H9 (cell line): ENCODE measurements around the gene FEN1. TPM values are rescaled to one million over a fixed set of nuclear protein-coding genes. Genes with fewer than 3 reads are reported as not detected.

Experiments used
- DNase-seq: peaks from one replicate; pipeline ENCODE4 v3.0.0-alpha.2; 2017
- H2AFZ ChIP-seq: one replicate; pipeline ENCODE4 v1.6.1; 2013; ENCODE audit warnings: mild to moderate bottlenecking, low read length, control low read depth, moderate library complexity
- H2AK5ac ChIP-seq: 2 replicates; pipeline ENCODE4 v1.6.1; 2013; ENCODE audit warnings: low read length, control low read depth, mixed read lengths; ENCODE audit not compliant: insufficient read length
- H2BK120ac ChIP-seq: one replicate; pipeline ENCODE4 v1.6.1; 2013; ENCODE audit warnings: low read depth, mild to moderate bottlenecking, low read length, control low read depth, inconsistent platforms; ENCODE audit not compliant: poor library complexity, severe bottlenecking
- H2BK12ac ChIP-seq: 2 replicates; pipeline ENCODE4 v1.6.1; 2013; ENCODE audit warnings: low read length, control low read depth, mixed read lengths, low read depth; ENCODE audit not compliant: insufficient read length
- H2BK15ac ChIP-seq: 2 replicates; pipeline ENCODE4 v1.6.1; 2013; ENCODE audit warnings: low read depth, low read length, control low read depth
- H2BK20ac ChIP-seq: one replicate; pipeline ENCODE4 v1.6.1; 2013; ENCODE audit warnings: low read depth, mild to moderate bottlenecking, low read length, control low read depth, inconsistent platforms; ENCODE audit not compliant: poor library complexity, severe bottlenecking
- H2BK5ac ChIP-seq: 2 replicates; pipeline ENCODE4 v1.6.1; 2013; ENCODE audit warnings: low read length, control low read depth, mixed read lengths; ENCODE audit not compliant: insufficient read length
- H3K14ac ChIP-seq: 2 replicates; pipeline ENCODE4 v1.6.1; 2013; ENCODE audit warnings: low read length, control low read depth; ENCODE audit not compliant: insufficient read depth
- H3K18ac ChIP-seq: 2 replicates; pipeline ENCODE4 v1.6.1; 2013; ENCODE audit warnings: low read depth, mild to moderate bottlenecking, mixed read lengths, low read length, control low read depth; ENCODE audit not compliant: insufficient read length
- H3K23ac ChIP-seq: 2 replicates; pipeline ENCODE4 v1.6.1; 2013; ENCODE audit warnings: low read length, control low read depth, mixed read lengths, low read depth; ENCODE audit not compliant: insufficient read length
- H3K23me2 ChIP-seq: 2 replicates; pipeline ENCODE4 v1.6.1; 2013; ENCODE audit warnings: low read depth, mild to moderate bottlenecking, mixed read lengths, low read length, control low read depth; ENCODE audit not compliant: insufficient read length, poor library complexity, severe bottlenecking
- H3K27ac ChIP-seq: 2 replicates; pipeline ENCODE4 v1.5.1; 2013; ENCODE audit warnings: low read length, control low read depth, mixed read lengths, low read depth; ENCODE audit not compliant: insufficient read length
- H3K27me3 ChIP-seq: 2 replicates; pipeline ENCODE4 v1.6.1; 2013; ENCODE audit warnings: low read length, control low read depth, inconsistent platforms; ENCODE audit not compliant: insufficient read depth
- H3K4ac ChIP-seq: 2 replicates; pipeline ENCODE4 v1.6.1; 2013; ENCODE audit warnings: low read depth, mild to moderate bottlenecking, control low read depth, inconsistent platforms, low read length, moderate library complexity
- H3K4me1 ChIP-seq: 2 replicates; pipeline ENCODE4 v1.6.1; 2013; ENCODE audit warnings: low read length, control low read depth, inconsistent platforms; ENCODE audit not compliant: insufficient read depth
- H3K4me2 ChIP-seq: 2 replicates; pipeline ENCODE4 v1.6.1; 2013; ENCODE audit warnings: low read length, control low read depth, mixed read lengths; ENCODE audit not compliant: insufficient read length, insufficient read depth
- H3K56ac ChIP-seq: 2 replicates; pipeline ENCODE4 v1.6.1; 2013; ENCODE audit warnings: low read depth, mild to moderate bottlenecking, mixed read lengths, low read length, control low read depth; ENCODE audit not compliant: insufficient read length
- H3K79me1 ChIP-seq: 2 replicates; pipeline ENCODE4 v1.6.1; 2013; ENCODE audit warnings: low read depth, mild to moderate bottlenecking, moderate library complexity, low read length, control low read depth, inconsistent platforms; ENCODE audit not compliant: insufficient read depth, poor library complexity, severe bottlenecking
- H3K79me2 ChIP-seq: 2 replicates; pipeline ENCODE4 v1.6.1; 2013; ENCODE audit warnings: low read length, control low read depth, inconsistent platforms; ENCODE audit not compliant: insufficient read depth
- H3K9ac ChIP-seq: 2 replicates; pipeline ENCODE4 v1.6.1; 2013; ENCODE audit warnings: low read length, control low read depth, mixed read lengths; ENCODE audit not compliant: insufficient read length; ENCODE audit errors: extremely low read depth
- H3K9me3 ChIP-seq: one replicate; pipeline ENCODE4 v1.6.1; 2013; ENCODE audit warnings: low read depth, low read length, inconsistent platforms; ENCODE audit not compliant: control insufficient read depth
- H3T11ph ChIP-seq: one replicate; pipeline ENCODE4 v1.6.1; 2013; ENCODE audit warnings: mild to moderate bottlenecking, low read length, control low read depth, inconsistent platforms
- H4K20me1 ChIP-seq: one replicate; pipeline ENCODE4 v1.6.1; 2013; ENCODE audit not compliant: control insufficient read depth, insufficient read length, insufficient read depth
- H4K5ac ChIP-seq: 2 replicates; pipeline ENCODE4 v1.6.1; 2013; ENCODE audit warnings: low read depth, mild to moderate bottlenecking, mixed read lengths, low read length, control low read depth; ENCODE audit not compliant: insufficient read length
- H4K8ac ChIP-seq: replicated peaks from 2 replicates; pipeline ENCODE4 v1.6.1; 2013; ENCODE audit warnings: low read length, control low read depth, mixed read lengths, low read depth; ENCODE audit not compliant: insufficient read length
- H4K91ac ChIP-seq: 2 replicates; pipeline ENCODE4 v1.6.1; 2013; ENCODE audit warnings: low read depth, mild to moderate bottlenecking, moderate library complexity, mixed read lengths, low read length, control low read depth; ENCODE audit not compliant: insufficient read length
- H3K27ac Mint-ChIP-seq, 3 experiments: 2 replicates in 2 of 3; 3 replicates in 1 of 3; pipeline ENCODE4 v1.8.0; 2020 to 2021; ENCODE audit warnings: mixed read lengths in 3 of 3, mild to moderate bottlenecking in 1 of 3, moderate library complexity in 1 of 3
- H3K27me3 Mint-ChIP-seq: 2 replicates; pipeline ENCODE4 v1.8.0; 2021; ENCODE audit warnings: low read depth, mild to moderate bottlenecking, moderate library complexity, mixed read lengths
- H3K36me3 Mint-ChIP-seq, 3 experiments: 2 replicates in 2 of 3; 3 replicates in 1 of 3; pipeline ENCODE4 v1.8.0; 2020 to 2021; ENCODE audit warnings: low read depth in 3 of 3, mixed read lengths in 3 of 3; ENCODE audit not compliant: insufficient read depth in 1 of 3
- H3K4me1 Mint-ChIP-seq, 2 experiments: 2 replicates each; pipeline ENCODE4 v1.8.0; 2020; ENCODE audit warnings: mixed read lengths in 2 of 2
- H3K4me3 Mint-ChIP-seq, 2 experiments: 2 replicates in 1 of 2; 3 replicates in 1 of 2; pipeline ENCODE4 v1.8.0; 2020 to 2021; ENCODE audit warnings: mild to moderate bottlenecking in 2 of 2, mixed read lengths in 2 of 2, moderate library complexity in 1 of 2
- H3K9me3 Mint-ChIP-seq, 2 experiments: 2 replicates in 1 of 2; 3 replicates in 1 of 2; pipeline ENCODE4 v1.8.0; 2020; ENCODE audit warnings: mild to moderate bottlenecking in 2 of 2, mixed read lengths in 2 of 2, moderate library complexity in 1 of 2
- WGBS: extraction: QIAGEN DNeasy Blood & Tissue Kit; methylation state at CpG from one replicate; pipeline ENCODE4 v1.1.7; 2013; ENCODE audit warnings: missing lambda C conversion rate, low lambda C conversion rate, mixed read lengths; ENCODE audit not compliant: insufficient read length; ENCODE audit errors: extremely low coverage; 5-methylcytosine and 5-hydroxymethylcytosine counted together
- total RNA-seq: library from RNA; stranded (reverse); gene quantifications from 2 replicates; pipeline ENCODE4 v1.2.1, GENCODE V29; 2021
- TF ChIP-seq, protein P1 (sequence below): fragments of 200-600 bp; sonication (generic); conservative IDR thresholded peaks from 3 replicates; pipeline ENCODE4 v1.8.0; 2021; ENCODE audit warnings: antibody characterized with exemption, mild to moderate bottlenecking

The FEN1 gene
- total RNA-seq, 1 experiment from 2014 or later, result 114 TPM

DNA sequence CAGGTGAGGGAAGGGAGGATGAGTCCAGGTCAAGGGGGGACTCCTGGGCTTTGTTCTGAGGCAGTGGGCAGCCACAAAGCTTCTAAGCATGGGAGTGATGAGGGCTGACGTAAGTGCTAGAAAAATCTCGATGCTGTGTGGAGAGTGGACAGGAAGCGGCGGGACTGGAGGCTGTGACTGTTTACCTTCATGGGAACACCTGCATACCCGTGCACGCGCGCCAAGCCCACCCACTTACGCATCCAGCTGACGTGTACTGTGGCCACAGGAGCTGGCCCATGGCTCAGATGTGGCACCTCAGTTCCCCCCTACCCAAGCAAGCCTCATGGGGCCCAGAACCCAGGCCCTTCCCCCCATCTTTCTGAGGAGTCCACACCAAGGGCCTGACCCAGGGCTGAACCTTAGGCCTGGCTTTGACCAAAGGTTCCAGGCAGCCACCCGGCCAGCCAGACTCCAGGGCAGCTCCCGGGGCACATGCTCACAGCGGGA lies 26.3 kb upstream of the FEN1 start:
- H3K9me3 Mint-ChIP-seq, result no peaks in the 10 kb centered on the region
- H3K9me3 ChIP-seq, result no peaks in the 10 kb centered on the region
- H2AK5ac ChIP-seq, result no peak overlapping the region
- H3K4me1 Mint-ChIP-seq, result peaks cover 25 to 46% of the 10 kb centered on the region in 2 experiments
- no peaks in the 10 kb centered on the region; the same call in 1 of the 2 replicates for H3K4me1 ChIP-seq
- H3K56ac ChIP-seq, result no peak overlapping the region
- H3K9ac ChIP-seq, result no peak overlapping the region
- no peak overlapping the region for H2BK12ac ChIP-seq
- H4K8ac ChIP-seq, result no peak overlapping the region
- H4K91ac ChIP-seq, result no peak overlapping the region
- no peak overlapping the region for H3K27ac ChIP-seq
- no peak overlapping the region for H2BK15ac ChIP-seq
- H2AFZ ChIP-seq, result no peak overlapping the region
- no peaks in the 10 kb centered on the region for H3K27me3 Mint-ChIP-seq
- no peaks in the 10 kb centered on the region for H3K27me3 ChIP-seq
- no peaks in the 10 kb centered on the region for H4K20me1 ChIP-seq
- no peak overlapping the region for H2BK120ac ChIP-seq
- H3K4ac ChIP-seq, result no peak overlapping the region
- no peak overlapping the region for H3K4me2 ChIP-seq
- H3K27ac Mint-ChIP-seq, result peak overlapping the region in 1 of 3 experiments; percentile 87; a peak in 1 of 7 replicates
- H2BK20ac ChIP-seq, result no peak overlapping the region
- no peaks in the 10 kb centered on the region; a peak in 1 of 7 replicates for H3K36me3 Mint-ChIP-seq
- no peak overlapping the region for H3K23ac ChIP-seq
- H2BK5ac ChIP-seq, result no peak overlapping the region
- H4K5ac ChIP-seq, result no peak overlapping the region
- no peak overlapping the region for H3K18ac ChIP-seq
- H3K23me2 ChIP-seq, result no peaks in the 10 kb centered on the region
- no peaks in the 10 kb centered on the region for H3K79me2 ChIP-seq
- DNase-seq, result no peak
- no CpG with 5 or more reads among the region's 13 CpGs for WGBS
- no peak overlapping the region for H3T11ph ChIP-seq
- TF ChIP-seq, protein P1, sequence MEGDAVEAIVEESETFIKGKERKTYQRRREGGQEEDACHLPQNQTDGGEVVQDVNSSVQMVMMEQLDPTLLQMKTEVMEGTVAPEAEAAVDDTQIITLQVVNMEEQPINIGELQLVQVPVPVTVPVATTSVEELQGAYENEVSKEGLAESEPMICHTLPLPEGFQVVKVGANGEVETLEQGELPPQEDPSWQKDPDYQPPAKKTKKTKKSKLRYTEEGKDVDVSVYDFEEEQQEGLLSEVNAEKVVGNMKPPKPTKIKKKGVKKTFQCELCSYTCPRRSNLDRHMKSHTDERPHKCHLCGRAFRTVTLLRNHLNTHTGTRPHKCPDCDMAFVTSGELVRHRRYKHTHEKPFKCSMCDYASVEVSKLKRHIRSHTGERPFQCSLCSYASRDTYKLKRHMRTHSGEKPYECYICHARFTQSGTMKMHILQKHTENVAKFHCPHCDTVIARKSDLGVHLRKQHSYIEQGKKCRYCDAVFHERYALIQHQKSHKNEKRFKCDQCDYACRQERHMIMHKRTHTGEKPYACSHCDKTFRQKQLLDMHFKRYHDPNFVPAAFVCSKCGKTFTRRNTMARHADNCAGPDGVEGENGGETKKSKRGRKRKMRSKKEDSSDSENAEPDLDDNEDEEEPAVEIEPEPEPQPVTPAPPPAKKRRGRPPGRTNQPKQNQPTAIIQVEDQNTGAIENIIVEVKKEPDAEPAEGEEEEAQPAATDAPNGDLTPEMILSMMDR, result no peak
- H3K4me3 Mint-ChIP-seq, result no peak overlapping the region
- 0 out of 2 replicates have a peak overlapping the region, but pooled peaks have one; percentile 17 for H3K14ac ChIP-seq
- no peaks in the 10 kb centered on the region for H3K79me1 ChIP-seq
